CD4-positive, alpha-beta T cell treated with Interleukin-4 for 4 hours (primary cell): Measurements from ENCODE around the gene RIN1.
"Not testable (repeated sequence)": the region's sequence is repeated elsewhere in the genome, so short reads cannot be mapped to it uniquely, and the experiment has no call there.

Experiments
- DNase-seq: peaks from one replicate; pipeline ENCODE4 v3.0.0-alpha.2; 2020

The RIN1 gene

DNA sequence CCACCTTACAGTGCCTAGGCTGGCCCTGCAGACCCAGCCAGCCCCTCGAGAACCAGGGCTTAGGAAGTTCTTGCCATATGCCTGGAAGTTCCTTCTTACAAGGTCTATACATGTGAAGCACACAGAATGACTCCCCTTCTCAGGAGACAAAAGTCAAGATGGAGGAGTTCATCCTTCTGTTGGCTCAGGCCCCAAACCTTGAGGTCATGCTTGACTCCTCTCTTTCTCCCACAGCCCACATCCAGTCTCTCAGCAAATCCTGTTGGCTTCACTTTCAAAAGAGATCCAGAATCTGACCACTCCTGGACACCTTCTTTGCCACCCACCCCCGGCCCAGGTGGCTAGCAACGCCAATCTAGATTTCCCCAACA is 17.6 kb downstream of the RIN1 start:
- DNase-seq: no peak

DNA sequence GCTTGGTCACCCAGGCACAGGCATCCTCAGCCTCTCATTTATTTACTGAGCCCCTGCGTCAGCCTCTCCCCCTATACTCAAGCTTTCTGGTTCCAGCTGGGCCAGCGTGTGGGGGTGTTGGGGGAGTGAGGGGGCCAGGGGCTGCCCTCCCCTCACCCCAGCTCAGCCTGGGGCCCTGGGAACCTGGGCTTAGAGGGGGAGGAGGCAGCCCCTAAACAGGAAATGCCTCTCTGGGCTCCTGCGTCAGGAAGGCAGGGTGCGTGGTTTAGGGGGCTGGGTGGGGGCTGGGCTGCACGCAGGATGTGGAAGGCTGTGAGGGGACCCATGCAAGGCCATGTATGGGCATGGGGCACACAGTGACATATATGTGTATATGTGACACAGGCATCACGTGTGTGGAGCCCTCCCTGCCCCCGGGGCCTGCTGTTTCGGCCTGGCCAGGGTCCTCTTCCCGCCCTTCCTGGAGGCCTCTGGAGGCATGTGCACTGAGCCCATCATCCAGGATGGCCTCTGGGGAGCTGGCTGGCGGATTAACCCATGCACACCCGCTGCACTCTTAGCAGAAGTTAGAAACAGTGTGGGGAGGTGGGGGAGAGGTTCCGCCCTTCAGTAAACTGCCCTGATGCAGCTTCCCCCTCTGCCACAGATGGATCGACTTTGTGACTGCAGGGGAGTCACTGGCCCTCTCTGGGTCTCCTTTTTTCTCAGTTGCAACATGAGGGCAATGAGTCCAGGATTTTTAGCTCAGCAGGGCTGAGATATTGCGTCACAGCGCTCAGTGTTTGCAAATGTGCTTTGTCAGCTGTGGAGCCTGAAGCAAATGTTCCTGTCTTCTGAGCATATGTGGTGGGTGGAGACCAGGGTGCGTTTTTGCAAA is 18.3 kb downstream of the RIN1 start:
- peak; percentile 36 for DNase-seq

DNA sequence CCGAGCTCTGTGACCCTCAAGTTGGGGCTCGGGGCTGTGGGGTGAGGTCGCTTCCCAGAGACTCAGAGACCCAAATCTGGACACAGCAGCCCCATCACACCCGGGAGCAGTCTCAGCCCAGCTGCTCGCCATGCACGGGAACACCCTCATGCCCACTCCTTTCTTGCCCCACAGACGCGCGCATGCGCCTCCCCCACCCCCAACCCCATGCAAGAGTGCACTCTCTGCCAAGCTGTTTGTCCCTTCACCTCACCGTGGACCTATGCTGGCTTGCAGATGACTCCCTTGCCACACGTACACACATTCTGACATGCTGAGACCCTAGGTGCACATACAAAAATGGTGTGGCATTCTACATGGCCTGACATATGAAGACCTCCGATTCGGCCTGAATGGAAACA is 18.9 kb downstream of the RIN1 start:
- no peak for DNase-seq

DNA sequence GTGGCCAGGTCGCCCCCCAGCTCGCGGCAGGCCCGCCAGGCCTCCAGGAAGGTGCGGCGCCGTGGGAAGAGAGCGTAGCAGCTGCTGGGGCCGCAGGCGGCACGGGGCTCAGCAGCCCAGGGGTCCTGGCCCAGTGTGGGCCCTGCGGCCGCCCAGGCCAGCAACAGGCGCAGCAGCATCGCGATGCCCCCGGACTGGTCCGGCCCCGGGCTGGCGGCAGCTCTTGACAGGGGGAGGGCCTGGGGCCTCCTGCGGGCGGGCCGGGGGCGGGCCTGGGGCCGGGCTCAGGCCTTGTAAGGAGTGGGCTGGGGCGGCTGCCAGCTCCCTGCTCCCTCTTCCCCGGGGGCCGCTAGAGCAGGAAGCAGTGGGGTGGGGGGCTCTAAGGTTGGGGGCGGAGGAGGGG is 19.4 kb downstream of the RIN1 start, which contains the start of gene CD248:
CD248 (minus strand) TSS at position 196 of the 403 bp plus-strand sequence; CDS start at position 179, 17 bp downstream.
- DNase-seq: no peak

DNA sequence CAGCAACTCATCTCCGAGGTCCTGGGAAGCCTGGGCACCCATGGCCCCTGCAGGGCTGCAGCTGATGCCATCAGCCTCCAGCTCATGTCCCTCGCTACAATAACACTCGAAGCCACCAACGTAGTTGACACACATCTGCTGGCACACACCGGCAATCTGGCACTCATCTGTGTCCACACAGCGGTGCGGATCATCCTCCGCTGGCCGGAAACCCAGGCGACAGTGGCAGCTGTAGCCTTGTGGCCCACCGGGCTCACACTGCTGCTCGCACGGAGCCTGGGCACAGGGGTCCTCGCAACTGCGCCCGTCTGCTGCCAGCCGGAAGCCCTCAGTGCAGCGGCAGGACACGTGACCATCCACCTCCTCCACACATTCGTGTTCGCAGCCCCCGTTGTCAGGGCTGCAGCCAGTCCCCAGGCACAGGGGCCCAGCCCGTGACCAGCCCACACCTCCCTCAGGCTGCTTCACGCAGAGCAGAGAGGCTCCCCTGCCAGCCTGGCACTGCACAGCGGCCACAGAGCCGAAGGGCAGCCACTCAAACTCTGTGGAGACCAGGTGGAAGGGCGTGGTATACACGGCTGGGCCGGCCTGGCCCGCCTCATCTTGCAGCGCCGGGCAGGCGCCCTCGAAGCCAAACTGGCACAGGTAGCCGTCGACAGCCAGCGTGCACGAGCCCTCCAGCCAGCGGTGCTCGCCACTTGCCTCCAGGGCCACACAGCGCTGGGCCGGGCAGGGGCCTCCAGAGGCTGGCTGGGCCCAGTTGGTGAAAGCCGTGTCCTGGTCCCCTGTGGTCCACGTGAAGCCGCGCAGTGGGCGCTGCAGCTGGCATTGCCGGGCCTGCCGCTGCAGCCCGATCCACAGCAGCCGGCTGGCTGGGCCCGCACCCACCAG is 20.1 kb downstream of the RIN1 start:
- DNase-seq: no peak

DNA sequence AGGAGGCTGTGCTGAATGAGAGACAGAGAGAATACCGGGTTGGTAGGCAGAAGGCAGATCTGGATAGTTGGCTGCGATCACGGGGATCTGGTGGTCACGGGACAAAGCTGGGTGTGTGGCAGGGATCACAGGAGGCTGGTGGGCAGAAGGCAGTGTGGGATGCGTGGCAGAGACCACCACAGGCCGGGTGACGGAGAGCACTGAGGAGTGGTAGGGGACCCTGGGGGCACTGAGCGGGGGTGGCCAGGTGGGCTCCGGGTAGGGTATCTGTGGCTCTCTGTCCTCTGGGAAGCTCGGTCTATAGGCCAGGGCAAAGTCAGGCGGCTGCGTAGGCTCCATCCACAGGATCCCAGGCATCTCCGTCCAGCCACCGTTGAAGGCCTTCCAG is 20.7 kb downstream of the RIN1 start:
- no peak for DNase-seq

DNA sequence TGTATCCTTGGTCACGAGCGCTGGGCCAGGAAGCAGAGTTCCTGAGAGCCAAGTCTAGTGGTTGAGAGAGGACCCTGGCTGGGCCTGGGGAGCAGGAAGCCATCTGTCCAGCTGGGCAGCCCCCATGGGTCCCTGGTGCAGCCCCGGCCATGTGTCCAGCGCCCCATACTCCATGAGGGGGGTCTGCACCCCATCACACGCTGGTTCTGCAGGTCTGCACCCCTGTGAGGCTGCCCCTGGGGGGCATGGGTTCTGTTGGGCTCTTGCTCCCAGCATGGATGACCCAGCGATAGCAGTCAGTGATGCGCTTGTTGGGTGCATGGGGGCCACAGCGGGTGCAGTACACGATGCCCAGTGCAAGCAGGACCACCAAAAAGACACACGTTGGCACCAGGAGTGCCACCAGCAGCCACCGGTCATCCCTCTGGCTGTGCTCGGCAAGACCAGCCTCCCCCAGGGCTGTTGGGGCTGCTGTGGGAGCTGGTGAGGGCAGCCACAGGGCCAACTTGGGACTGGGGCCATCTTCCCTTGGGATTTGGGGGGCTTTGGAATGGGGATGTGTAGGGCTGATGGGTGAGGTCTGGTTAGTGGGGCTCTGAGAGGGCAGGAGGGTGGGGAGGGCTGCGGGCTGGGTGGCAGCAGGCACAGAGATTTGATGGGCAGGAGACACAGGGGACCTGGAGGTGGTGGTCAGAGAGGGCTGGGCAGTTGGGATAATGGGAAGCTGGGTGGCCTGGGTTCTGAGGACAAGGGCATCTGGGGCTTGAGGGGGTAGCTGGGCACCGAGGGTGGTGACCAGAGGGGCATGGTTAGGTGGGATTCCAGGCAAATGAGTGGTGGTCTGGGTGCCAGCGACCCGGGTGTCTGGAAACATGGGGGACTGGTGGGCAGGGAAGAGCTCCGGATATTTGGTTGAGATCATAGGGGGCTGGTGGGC is 21.4 kb downstream of the RIN1 start:
- DNase-seq: no peak

DNA sequence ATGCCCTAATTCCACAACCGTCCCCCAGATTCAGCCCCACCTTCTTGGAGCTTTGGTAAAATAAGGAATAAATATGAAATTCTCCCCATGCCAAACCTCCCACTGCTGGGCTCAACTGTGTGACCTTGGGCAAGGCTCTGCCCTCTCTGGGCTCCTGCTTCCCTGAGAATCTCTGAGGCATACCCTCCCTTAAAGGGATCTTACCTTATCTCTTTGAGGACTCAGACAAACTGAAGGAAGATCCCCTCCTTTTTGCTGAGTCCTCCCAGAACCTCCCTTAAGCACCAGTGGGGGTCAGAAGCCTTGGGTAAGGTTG is 22.1 kb downstream of the RIN1 start:
- DNase-seq: no peak

DNA sequence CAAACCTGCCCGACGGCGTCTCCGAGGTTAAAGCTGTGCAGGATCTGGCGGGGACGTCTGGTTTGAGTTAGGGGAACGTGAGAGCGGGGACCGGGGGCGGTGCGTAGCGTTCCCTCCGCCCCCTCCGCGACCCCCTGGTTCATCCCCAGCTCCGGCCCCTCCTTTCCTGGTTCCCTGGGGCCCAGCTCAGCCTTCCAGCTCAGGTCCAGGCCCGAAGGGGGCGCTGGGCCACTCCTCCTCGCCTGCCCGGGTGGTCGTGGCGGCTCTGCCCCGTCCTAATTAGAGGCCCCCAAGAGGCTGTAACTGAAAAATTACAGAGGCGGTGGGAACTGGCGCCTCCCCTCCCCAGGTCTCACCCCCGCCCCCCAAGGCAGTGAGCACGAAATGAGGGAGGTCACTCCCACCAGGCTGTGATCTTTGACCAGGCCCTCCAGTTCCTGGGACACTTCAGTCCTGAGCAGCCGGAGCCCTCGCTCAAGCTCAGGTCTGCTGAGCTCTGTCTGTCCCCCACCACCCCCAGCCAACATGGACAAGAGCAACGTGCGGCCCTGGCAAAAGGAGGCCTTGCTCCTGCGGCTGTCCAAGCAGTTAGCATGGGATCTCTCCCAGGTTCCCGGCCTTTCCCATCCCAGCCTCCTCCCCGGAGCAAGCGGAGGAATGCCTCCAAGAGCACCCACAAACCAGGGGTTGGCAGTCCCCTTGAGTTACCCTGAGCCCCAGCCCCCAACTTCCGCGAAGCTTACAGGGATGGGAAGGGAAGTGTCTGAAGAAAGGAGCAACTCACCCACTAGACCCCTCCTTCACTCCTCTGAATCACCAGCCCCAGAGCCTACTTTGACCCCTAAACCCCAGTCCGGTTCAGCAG is 22.7 kb downstream of the RIN1 start:
- no peak for DNase-seq

DNA sequence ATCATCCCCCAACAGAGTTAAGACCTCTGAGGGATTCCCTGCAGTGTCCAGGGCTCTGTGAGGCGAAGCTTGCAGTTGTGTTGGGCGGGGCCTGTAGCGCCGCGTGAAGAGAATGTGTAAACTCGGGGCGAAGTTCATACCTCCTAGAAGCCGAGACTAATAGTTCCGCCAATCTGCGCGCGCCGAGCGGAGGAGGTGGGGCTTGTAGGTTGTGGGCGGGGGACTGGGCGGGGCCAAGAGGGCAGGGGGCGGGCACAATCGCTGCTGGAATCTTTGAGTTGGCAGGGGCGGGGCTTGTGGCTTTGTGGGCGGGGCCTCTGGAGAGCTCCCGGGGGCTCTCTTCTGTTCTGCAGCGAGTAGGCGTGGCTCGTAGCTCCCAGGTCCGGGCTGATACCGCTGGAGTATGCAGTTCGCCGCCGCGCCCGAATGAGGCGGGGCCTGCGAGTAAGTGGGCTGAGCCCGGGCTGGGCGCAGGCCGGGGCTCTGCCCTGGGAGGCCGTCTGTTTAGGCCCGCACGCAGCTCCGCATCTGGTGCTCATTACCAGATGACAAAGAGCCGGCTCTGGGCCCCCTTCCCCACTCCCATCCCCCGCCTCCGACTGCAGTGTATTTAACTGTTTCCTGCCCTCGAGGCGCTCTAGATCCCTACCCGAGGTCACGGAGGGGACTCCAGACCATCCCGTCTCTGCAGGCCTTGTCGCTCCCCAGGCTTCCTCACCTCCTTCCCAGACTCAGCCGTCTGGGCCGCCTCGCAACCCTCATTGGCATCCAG is 23.5 kb downstream of the RIN1 start:
- peak; percentile 96 for DNase-seq

DNA sequence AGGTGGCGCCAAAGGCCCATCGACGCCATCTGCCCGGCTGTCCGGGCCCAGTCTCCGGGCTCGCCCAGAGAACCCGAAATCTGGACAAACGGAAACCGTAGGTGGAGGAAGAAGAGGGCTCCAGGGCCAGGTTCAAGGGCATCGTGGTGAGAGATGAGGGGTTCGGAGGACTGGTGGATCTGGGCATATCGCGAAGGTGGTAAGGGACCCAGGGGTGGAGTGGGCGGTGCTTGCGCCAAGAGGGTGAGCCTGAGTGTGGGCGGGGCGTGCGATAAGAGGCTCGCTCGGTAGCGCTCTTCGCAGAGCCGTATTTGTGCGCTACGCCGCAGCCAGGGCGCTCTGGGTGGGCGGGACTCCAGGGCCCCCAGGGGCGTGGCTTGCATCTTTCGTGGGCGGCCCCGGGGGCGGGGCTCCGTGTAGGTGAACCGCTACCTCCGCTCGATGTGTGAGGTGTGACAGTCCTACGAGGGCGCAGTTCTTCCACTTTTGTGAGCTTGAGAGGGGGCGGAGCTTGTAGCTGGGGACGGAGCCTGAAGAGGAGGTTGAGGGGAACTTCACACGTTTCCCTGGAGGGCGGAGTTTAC is 24.2 kb downstream of the RIN1 start:
- DNase-seq: peak; percentile 98

DNA sequence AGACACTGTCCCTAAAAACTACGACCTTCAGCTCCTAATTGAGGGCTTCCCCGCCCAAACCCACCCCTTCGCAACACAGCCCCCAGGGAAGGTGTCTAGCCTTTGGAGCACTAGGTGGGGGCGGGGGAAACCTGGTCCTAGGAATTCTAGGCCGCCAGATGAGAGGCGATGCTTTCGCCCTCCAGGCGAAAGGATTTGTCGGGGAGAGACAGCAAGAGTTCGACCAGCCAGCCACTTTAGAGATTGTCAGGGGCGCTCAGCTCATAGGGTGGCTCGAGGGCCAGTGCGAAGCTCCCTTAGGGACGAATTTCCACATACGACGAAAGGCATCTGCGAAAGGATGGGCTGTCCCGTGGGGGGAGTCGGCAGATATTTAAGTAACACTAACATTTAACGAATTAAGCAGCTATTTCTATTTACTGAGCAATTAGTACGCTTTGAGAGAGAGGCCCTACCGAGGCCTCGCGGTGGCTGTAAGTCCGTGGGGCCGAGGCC is 24.7 kb downstream of the RIN1 start:
- no peak for DNase-seq

DNA sequence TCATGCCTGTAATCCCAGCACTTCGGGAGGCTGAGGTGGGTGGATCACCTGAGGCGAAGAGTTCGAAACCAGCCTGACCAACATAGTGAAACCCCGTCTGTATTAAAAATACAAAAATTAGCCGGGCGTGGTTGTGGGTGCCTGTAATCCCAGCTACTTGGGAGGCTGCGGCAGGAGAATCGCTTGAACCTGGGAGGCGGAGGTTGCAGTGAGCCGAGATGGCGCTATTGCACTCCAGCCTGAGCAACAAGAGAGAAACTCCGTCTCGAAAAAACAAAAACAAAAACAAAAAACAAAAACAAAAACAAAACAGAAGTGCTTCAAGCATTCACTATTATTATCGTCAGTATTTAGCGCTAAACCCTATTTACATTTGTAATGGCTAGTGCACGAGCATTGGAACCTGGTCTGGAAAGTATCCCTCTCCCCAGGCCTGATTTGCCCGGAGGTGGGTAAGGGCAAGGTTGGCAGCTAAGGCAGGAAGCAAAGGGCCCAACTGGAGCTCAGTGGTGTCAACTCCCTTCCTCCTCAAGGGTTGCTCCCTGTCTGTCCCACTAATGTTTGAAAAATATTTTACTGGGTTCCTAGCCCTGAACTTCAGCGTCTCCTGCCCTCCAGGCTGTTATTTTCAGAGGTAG is 25.3 kb downstream of the RIN1 start:
- DNase-seq: not testable (repeated sequence)

DNA sequence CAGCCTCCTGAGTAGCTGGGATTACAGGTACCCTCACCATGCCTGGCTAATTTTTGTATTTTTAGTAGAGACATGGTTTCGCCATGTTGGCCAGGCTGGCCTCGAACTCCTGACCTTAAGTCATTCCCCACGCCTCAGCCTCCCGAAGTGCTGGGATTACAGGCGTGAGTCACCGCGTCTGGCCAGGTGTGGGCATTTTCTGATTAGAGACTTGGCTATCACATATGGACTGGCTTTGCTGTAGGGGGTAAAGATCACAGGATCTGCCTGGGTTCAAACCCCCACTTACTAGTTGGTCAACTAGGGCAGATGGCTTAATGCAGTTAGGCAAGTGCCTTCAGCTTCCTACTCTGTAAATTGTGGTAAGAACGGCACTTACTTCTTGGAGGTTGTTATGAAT is 25.9 kb downstream of the RIN1 start:
- DNase-seq: no peak

DNA sequence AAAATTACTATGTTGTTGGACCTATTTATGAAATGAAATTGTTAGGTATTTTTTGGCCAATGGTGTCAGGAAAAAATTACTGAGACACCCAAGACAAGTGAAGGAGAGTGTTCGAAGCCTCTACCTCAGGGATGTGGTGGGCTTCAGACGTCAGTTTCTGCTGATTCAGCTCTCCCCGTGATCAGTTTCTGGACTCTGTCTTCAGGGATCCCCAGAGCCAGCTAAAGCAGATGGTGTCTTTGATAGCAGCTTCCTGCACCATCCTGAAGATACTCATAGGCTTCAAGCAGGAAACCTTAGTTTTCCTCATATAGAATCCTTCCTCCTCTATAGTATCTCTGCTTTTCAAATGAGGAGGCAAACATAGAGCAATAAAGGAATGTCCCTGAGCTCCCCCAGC is 26.8 kb downstream of the RIN1 start:
- no peak for DNase-seq

DNA sequence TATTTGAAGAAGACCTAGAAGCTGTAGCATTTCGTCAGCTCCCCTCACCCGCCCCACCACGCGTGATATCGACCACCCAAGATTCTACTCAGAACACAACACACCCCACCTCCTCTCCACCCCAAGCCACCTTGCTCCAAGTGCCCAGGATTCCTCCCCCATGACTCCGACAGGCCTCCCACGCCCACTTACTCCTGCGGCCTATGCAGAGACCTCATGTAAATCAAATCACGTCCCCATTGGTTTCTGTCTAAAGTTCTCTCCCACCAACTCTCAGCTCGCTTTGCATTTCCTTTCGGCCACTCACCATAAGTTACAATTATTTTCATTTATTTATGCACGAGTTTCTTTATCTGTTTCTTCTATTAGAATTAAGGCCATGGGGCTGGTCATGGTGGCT is 33.6 kb downstream of the RIN1 start:
- no peak for DNase-seq

DNA sequence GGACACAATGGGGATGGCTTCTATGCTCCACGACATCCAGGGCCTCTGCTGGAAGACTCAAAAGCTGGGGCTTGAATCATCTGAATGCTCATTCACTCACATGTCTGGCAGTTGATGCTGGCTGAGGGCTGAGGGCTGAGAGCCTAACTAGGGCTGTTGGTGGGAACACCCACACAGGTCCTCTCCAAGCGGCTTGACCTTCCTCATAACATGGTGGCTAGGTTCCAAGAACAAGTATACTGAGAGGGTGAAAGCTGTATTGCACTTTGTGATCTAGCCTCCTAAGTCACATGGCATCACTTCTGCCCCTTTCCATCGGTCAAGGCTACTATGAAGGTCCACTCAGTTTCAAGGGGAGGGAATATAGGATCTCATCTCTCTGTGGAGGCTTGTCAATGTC is 37.0 kb downstream of the RIN1 start:
- DNase-seq: no peak

DNA sequence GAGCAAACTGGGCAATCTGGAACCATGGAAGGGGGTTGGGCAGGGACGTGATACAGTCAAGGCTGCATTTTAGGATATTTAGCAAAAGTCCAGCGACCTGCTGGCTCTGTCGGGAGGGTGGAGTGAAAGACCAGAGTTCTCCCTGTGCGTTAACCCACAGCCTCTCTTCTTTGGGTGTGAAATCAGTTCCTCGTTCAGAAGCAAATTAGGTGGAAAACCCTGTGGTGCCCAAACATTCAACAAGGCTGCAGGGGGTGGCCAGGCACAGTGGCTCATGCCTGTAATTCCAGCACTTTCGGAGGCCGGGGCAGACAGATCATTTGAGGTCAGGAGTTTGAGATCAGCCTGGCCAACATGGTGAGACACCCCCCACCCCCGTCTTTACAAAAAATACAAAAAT is 38.6 kb downstream of the RIN1 start:
- no peak for DNase-seq

DNA sequence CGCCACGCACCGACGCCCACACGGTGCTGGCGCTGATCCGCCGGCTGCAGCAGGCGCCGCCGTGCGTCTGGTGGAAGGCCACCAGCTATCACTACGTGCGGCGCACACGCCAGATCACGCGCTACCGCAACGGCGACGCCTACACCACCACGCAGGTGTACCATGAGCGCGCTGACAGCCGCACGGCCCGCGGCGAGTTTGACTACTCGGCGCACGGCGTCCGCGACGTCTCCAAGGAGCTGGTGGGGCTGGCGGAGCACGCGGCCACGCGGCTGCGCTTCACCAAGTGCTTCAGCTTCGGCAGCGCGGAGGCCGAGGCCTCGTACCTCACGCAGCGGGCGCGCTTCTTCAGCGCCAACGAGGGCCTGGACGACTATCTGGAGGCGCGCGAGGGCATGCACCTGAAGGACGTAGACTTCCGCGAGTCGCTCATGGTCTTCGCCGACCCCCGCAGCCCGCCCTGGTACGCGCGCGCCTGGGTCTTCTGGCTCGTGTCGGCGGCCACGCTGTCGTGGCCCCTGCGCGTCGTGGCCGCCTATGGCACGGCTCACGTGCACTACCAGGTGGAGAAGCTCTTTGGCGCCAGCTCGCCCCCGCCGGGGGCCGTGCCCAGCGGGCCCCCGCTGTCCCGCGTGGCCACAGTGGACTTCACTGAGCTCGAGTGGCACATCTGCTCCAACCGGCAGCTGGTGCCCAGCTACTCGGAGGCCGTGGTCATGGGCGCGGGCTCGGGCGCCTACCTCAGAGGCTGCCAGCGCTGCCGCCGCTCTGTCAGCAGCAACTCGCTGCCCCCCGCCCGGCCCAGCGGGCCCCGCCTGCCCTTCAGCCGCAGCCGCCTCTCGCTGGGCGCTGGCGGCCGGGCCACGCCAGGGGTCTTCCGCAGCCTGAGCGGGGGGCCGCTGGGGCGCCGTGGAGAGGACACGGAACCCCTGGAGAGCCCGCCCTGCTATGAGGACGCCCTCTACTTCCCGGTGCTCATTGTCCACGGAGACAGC is 41.3 kb downstream of the RIN1 start:
- no peak for DNase-seq
